Ishikawa (cell line): ENCODE results near the gene SORBS2.

Source experiments
- CEBPB ChIP-seq: IDR thresholded peaks from 2 replicates; pipeline ENCODE4 v1.6.1; 2012
- CREB1 ChIP-seq: IDR thresholded peaks from 2 replicates; pipeline ENCODE4 v1.6.1; 2012; ENCODE audit warnings: low read depth
- EGR1 ChIP-seq: IDR thresholded peaks from 2 replicates; pipeline ENCODE4 v1.6.1; 2012
- EP300 ChIP-seq: IDR thresholded peaks from 2 replicates; pipeline ENCODE4 v1.6.1; 2012; ENCODE audit warnings: borderline replicate concordance
- FOXM1 ChIP-seq: IDR thresholded peaks from 2 replicates; pipeline ENCODE4 v1.6.1; 2012; ENCODE audit warnings: low read depth, borderline replicate concordance
- MAX ChIP-seq: IDR thresholded peaks from 2 replicates; pipeline ENCODE4 v1.6.1; 2012
- NFIC ChIP-seq: IDR thresholded peaks from 2 replicates; pipeline ENCODE4 v1.6.1; 2012
- RAD21 ChIP-seq: IDR thresholded peaks from 2 replicates; pipeline ENCODE4 v1.6.1; 2012; ENCODE audit warnings: low read depth
- REST ChIP-seq: IDR thresholded peaks from 2 replicates; pipeline ENCODE4 v1.6.1; 2012; ENCODE audit warnings: low read depth, mild to moderate bottlenecking
- TAF1 ChIP-seq: IDR thresholded peaks from 2 replicates; pipeline ENCODE4 v1.6.1; 2012; ENCODE audit warnings: low read depth, mild to moderate bottlenecking
- TCF12 ChIP-seq: IDR thresholded peaks from 2 replicates; pipeline ENCODE4 v1.6.1; 2012; ENCODE audit warnings: low read depth
- TEAD4 ChIP-seq: IDR thresholded peaks from 2 replicates; pipeline ENCODE4 v1.6.1; 2012
- YY1 ChIP-seq: IDR thresholded peaks from 2 replicates; pipeline ENCODE4 v1.6.1; 2012; ENCODE audit warnings: low read depth
- ZBTB7A ChIP-seq: IDR thresholded peaks from 2 replicates; pipeline ENCODE4 v1.6.1; 2012; ENCODE audit warnings: low read depth
- TF ChIP-seq, protein P1 (sequence below): IDR thresholded peaks from 2 replicates; pipeline ENCODE4 v1.6.1; 2012

The SORBS2 gene

DNA sequence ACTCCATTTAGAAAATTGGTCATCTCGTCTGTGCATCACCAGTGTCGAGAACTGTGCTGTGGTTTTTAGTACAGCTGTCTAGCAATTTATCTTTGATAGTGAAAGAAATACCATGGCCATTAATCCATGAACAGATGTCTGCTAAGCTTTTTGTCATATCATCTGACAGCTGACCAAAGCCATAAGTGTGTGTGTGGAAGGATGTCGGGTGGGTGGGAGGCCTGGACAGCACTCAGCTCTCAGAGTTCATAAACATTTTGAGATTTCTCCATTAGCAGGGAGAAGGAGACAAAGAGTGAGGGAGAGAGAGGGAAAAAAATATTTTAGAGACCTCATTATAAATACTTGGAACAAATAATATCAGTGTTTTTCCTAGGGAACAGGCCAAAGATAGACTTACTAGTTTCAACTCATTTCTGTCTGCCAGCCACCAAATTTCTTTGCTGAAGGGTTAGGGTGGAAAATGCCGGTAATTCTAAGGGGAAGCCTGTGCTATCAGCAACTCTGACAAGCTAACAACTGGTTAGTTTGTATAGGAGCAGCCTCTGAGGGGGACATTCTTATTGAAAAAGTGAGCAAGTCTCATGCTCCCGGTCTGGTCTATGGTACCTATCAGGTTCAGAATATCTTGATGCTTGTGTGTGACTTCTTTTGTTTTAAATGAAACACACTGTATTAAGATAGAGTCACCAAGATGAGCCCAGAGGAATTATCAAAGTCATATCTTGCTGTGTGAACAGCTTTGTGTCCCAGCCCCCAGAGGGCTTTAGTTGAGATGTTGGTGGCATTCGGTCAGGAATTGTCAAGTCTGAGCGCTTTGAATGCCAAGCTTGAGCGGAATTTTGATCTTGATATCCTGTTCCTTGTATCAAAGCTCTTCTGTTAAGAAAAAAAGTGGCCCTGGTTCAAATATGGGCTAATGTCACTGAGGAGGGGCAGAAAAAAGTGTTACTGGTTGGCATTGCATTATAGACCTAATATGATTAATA lies 234.7 kb downstream of the SORBS2 start:
- TF ChIP-seq CEBPB (no peak), NFIC (no peak)

- no peak for TF ChIP-seq NFIC
- TF ChIP-seq REST = no peak
- TF ChIP-seq TEAD4 = no peak
- TF ChIP-seq ZBTB7A = no peak
- TF ChIP-seq TAF1 = no peak
- no peak for TF ChIP-seq EP300
- no peak for TF ChIP-seq CREB1
- TF ChIP-seq MAX = no peak
- no peak for TF ChIP-seq YY1
- no peak for TF ChIP-seq CEBPB
- TF ChIP-seq RAD21 = no peak
- no peak for TF ChIP-seq FOXM1
Observed at GRCh38 chr4:185576314-185576961, 235.6 kb downstream of the SORBS2 start.

GRCh38 chr4:185573651-185574199 lies 238.3 kb downstream of the SORBS2 start:
- TF ChIP-seq YY1 = no peak
- TF ChIP-seq TCF12 = no peak
- TF ChIP-seq NFIC = no peak
- no peak for TF ChIP-seq ZBTB7A
- no peak; the same call in 1 of the 2 replicates for TF ChIP-seq EP300
- no peak for TF ChIP-seq TAF1
- no peak for TF ChIP-seq FOXM1
- no peak for TF ChIP-seq EGR1
- TF ChIP-seq RAD21 = no peak
- TF ChIP-seq CEBPB = no peak
- no peak for TF ChIP-seq MAX
- TF ChIP-seq REST = no peak
- TF ChIP-seq, protein P1, sequence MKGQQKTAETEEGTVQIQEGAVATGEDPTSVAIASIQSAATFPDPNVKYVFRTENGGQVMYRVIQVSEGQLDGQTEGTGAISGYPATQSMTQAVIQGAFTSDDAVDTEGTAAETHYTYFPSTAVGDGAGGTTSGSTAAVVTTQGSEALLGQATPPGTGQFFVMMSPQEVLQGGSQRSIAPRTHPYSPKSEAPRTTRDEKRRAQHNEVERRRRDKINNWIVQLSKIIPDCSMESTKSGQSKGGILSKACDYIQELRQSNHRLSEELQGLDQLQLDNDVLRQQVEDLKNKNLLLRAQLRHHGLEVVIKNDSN = no peak
- TF ChIP-seq CREB1 = no peak
- no peak for TF ChIP-seq TEAD4

DNA sequence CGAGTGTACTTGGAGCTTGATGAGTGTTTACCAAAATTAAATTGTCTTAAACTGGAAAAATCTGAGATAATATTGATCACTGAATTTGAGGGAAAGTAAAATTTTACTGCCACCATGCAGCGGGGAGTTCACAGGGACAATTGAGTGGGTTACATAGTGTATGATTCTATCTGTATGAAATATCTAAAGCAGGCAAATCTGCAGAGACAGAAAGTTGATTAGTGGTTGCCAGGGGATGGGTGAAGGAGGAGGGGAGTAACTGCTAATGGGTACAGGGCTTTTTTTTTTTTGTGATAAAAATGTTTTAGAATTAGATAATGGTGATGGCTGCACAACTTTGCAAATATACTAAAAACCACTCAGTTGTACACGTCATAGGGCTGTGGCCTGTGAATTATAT lies 241.3 kb downstream of the SORBS2 start:
- TF ChIP-seq ZBTB7A = no peak
- no peak for TF ChIP-seq CREB1
- TF ChIP-seq FOXM1 = no peak

- TF ChIP-seq, protein P1 = no peak
- TF ChIP-seq EGR1 = no peak
- TF ChIP-seq MAX = no peak
- TF ChIP-seq FOXM1 = no peak
- no peak for TF ChIP-seq CEBPB
- no peak for TF ChIP-seq RAD21
- no peak for TF ChIP-seq ZBTB7A
- no peak for TF ChIP-seq TEAD4
Observed at GRCh38 chr4:185567381-185568376, 244.3 kb downstream of the SORBS2 start.
